Transverse colon (tissue), 4 donors: ENCODE results near the gene ARRB1. TPM values are rescaled to one million over a fixed set of nuclear protein-coding genes. Genes with fewer than 3 reads are reported as not detected.
"Not testable (repeated sequence)": the region's sequence is repeated elsewhere in the genome, so short reads cannot be mapped to it uniquely, and the experiment has no call there.

Experiments used
- DNase-seq: peaks from one replicate; pipeline ENCODE4 v3.0.0-alpha.2; 2019
- H3K27ac ChIP-seq, 4 donors: fragments of 200-600 bp; sonication (generic); 2 replicates each; pipeline ENCODE4 v1.5.1; 2016 to 2018; ENCODE audit warnings: inconsistent platforms in 4 of 4
- H3K27me3 ChIP-seq: fragments of 200-600 bp; sonication (generic); 2 replicates; pipeline ENCODE4 v1.5.1; 2017; ENCODE audit warnings: inconsistent platforms
- H3K36me3 ChIP-seq, 4 donors: fragments of 200-600 bp; sonication (generic); 2 replicates each; pipeline ENCODE4 v1.5.1; 2017 to 2019; ENCODE audit warnings: inconsistent platforms in 4 of 4
- H3K4me1 ChIP-seq, 4 donors: fragments of 200-600 bp; sonication (generic); 2 replicates each; pipeline ENCODE4 v1.5.1; 2017 to 2020; ENCODE audit warnings: inconsistent platforms in 4 of 4
- H3K4me3 ChIP-seq, 4 donors: fragments of 200-600 bp; sonication (generic); 1 replicate in 1 of 4; 2 replicates in 3 of 4; pipeline versions ENCODE4 v1.5.1 to v1.6.1; 2017 to 2019; ENCODE audit warnings: inconsistent platforms in 4 of 4
- H3K9me3 ChIP-seq, 2 donors: fragments of 200-600 bp; sonication (generic); 2 replicates each; pipeline ENCODE4 v1.5.1; 2017 to 2019; ENCODE audit warnings: inconsistent platforms in 2 of 2
- CTCF ChIP-seq, 5 experiments: fragments of 200-600 bp in 3 of 5; fragments of 450-650 bp in 2 of 5; sonication (generic) in 3 of 5; IDR thresholded peaks; 1 replicate in 2 of 5; 2 replicates in 3 of 5; pipeline ENCODE4 v1.5.1; 2016 to 2017; ENCODE audit warnings: antibody characterized with exemption in 5 of 5, inconsistent platforms in 3 of 5, mild to moderate bottlenecking in 2 of 5, moderate library complexity in 1 of 5
- EP300 ChIP-seq: sonication (generic); formaldehyde crosslinking; IDR thresholded peaks from one replicate; pipeline ENCODE4 v1.6.1; 2017; ENCODE audit warnings: antibody characterized with exemption, low read depth
- POLR2A ChIP-seq: fragments of 450-650 bp; IDR thresholded peaks from one replicate; pipeline ENCODE4 v1.6.1; 2016; ENCODE audit warnings: antibody characterized with exemption, mild to moderate bottlenecking, moderate library complexity
- POLR2AphosphoS5 ChIP-seq, 3 donors: sonication (generic); formaldehyde crosslinking; IDR thresholded peaks; one replicate each; pipeline ENCODE4 v1.6.1; 2016; ENCODE audit warnings: antibody characterized with exemption in 3 of 3
- WGBS, 2 donors: methylation state at CpG; one replicate each; pipeline ENCODE4 v1.1.5; 2018; ENCODE audit warnings: low coverage in 1 of 2; 5-methylcytosine and 5-hydroxymethylcytosine counted together
- in situ Hi-C, 4 donors: fragments of 200-750 bp; cut with MboI; loops; one replicate each; pipeline versions ENCODE4 v1.15.0 to v1.15.1; 2017; ENCODE audit warnings: low sequenced_read_pairs in 3 of 4, low pct_ligation_motif_present in 1 of 4, low pct_unique_long_range_greater_than_20kb in 1 of 4
- intact Hi-C: fragments of 100-400 bp; cut with DNase I; formaldehyde crosslinking; loops from one replicate; pipeline ENCODE4 v1.15.1; 2023; ENCODE audit warnings: low total_unique reads
- total RNA-seq, 4 donors: library from RNA; depleted of rRNA; stranded (reverse); fragments of >200 nt; gene quantifications; one replicate each; pipeline ENCODE4 v1.1.0, GENCODE V29; 2016

ARRB1 gene
- total RNA-seq, 4 donors from 2014 or later = 55.7 to 88.2 (median 78.0) TPM

GRCh38 chr11:75305452-75305851, 46.0 kb downstream of the ARRB1 start:
- Histone ChIP-seq H3K27me3 (no peaks in the 10 kb centered on the region), H3K27ac (no peak overlapping the region), H3K4me1 (peaks cover 17 to 44% (median 24%) of the 10 kb centered on the region in 4 donors), H3K9me3 (no peaks in the 10 kb centered on the region), H3K4me3 (no peak overlapping the region), H3K36me3 (peaks cover 0 to 5% (median 0%) of the 10 kb centered on the region in 4 donors)
- intact Hi-C loops (no loop called here), in situ Hi-C loops (no loop called here)
- TF ChIP-seq EP300 (no peak), POLR2A (no peak), POLR2AphosphoS5 (IDR thresholded peaks at IDR 0.05) (no peak), CTCF (IDR thresholded peaks at IDR 0.05) (no peak)
- WGBS, 2 donors = 73% methylated on average over 3 of the region's 3 CpGs; no CpG with 5 or more reads in 1 of the 2 donors
- DNase-seq = no peak

- 90% methylated on average over 4 of the region's 4 CpGs; no CpG with 5 or more reads in 1 of the 2 donors for WGBS, 2 donors
- H3K4me3 ChIP-seq, H3K9me3 ChIP-seq, H3K27me3 ChIP-seq, H3K27ac ChIP-seq, intact Hi-C loops, DNase-seq, H3K36me3 ChIP-seq, in situ Hi-C loops: not testable (repeated sequence)
- peaks cover 17 to 44% (median 24%) of the 10 kb centered on the region in 4 donors for H3K4me1 ChIP-seq
Measured at GRCh38 chr11:75304941-75305340, 46.5 kb downstream of the ARRB1 start.

GRCh38 chr11:75303544-75304224, 47.8 kb downstream of the ARRB1 start:
- DNase-seq = no peak
- no peak overlapping the region for H3K4me3 ChIP-seq
- WGBS, 2 donors = 90 to 100% methylated on average over 4 to 10 of the region's 10 CpGs
- H3K9me3 ChIP-seq = no peaks in the 10 kb centered on the region
- H3K27ac ChIP-seq = no peak overlapping the region
- H3K4me1 ChIP-seq = peaks cover 17 to 39% (median 20%) of the 10 kb centered on the region in 4 donors
- no peaks in the 10 kb centered on the region for H3K27me3 ChIP-seq
- TF ChIP-seq CTCF (IDR thresholded peaks at IDR 0.05) (no peak), POLR2AphosphoS5 (IDR thresholded peaks at IDR 0.05) (no peak), POLR2A (no peak), EP300 (no peak)
- intact Hi-C loops = no loop called here
- no peaks in the 10 kb centered on the region for H3K36me3 ChIP-seq
- in situ Hi-C loops = no loop called here

GRCh38 chr11:75302371-75302770, 49.1 kb downstream of the ARRB1 start:
- peaks cover 10 to 26% (median 15%) of the 10 kb centered on the region in 4 donors for H3K4me1 ChIP-seq
- H3K36me3 ChIP-seq = no peaks in the 10 kb centered on the region
- no peaks in the 10 kb centered on the region for H3K27me3 ChIP-seq
- peak overlapping the region; percentile 72 to 80 (median 76) for H3K27ac ChIP-seq
- TF ChIP-seq POLR2AphosphoS5 (IDR thresholded peaks at IDR 0.05) (no peak), EP300 (no peak), POLR2A (no peak), CTCF (IDR thresholded peaks at IDR 0.05) (no peak)
- no peak for DNase-seq
- H3K4me3 ChIP-seq = no peak overlapping the region
- no peaks in the 10 kb centered on the region for H3K9me3 ChIP-seq
- intact Hi-C loops (no loop called here), in situ Hi-C loops (no loop called here)
- 70% methylated on average over 4 of the region's 4 CpGs; no CpG with 5 or more reads in 1 of the 2 donors for WGBS, 2 donors
